Keratinocyte (primary cell): ENCODE data around the gene KIFC3. TPM values are rescaled to one million over a fixed set of nuclear protein-coding genes. Genes with fewer than 3 reads are reported as not detected.
A peak's percentile ranks its signal among the peaks of the same experiment; 100 is the strongest.

ENCODE experiments used
- DNase-seq: peaks from one replicate; pipeline ENCODE4 v3.0.0-alpha.2; 2011; ENCODE audit warnings: low read depth, missing footprints, low spot score
- FAIRE-seq: peaks from 2 replicates; lab custom pipeline; 2011; peaks lifted over from hg19 to GRCh38; lab: Jason Lieb, UNC
- H2AFZ ChIP-seq: 2 replicates; pipeline ENCODE4 v1.6.0; 2012; ENCODE audit warnings: low read length, control low read depth, inconsistent platforms; ENCODE audit not compliant: control insufficient read depth
- H3K27ac ChIP-seq: 2 replicates; pipeline ENCODE4 v1.5.1; 2011; ENCODE audit warnings: low read length; ENCODE audit not compliant: control insufficient read depth, insufficient read depth
- H3K27me3 ChIP-seq: 3 replicates; pipeline ENCODE4 v1.6.0; 2011; ENCODE audit warnings: low read length; ENCODE audit not compliant: control insufficient read depth, insufficient read depth; ENCODE audit errors: extremely low read depth
- H3K36me3 ChIP-seq, 2 experiments: 2 replicates in 1 of 2; 3 replicates in 1 of 2; pipeline ENCODE4 v1.5.1; 2011; ENCODE audit warnings: low read length in 2 of 2, mild to moderate bottlenecking in 1 of 2; ENCODE audit not compliant: control insufficient read depth in 2 of 2, insufficient read depth in 2 of 2; ENCODE audit errors: extremely low read depth in 1 of 2
- H3K4me1 ChIP-seq: 3 replicates; pipeline ENCODE4 v1.5.1; 2011; ENCODE audit warnings: low read length; ENCODE audit not compliant: control insufficient read depth, insufficient read depth; ENCODE audit errors: extremely low read depth
- H3K4me2 ChIP-seq: 3 replicates; pipeline ENCODE4 v1.6.0; 2011; ENCODE audit warnings: low read depth, low read length; ENCODE audit not compliant: control insufficient read depth, insufficient read depth; ENCODE audit errors: extremely low read depth
- H3K4me3 ChIP-seq, 3 experiments: fragments of 200-600 bp in 1 of 3; sonication (generic) in 1 of 3; 2 replicates in 2 of 3; 3 replicates in 1 of 3; pipeline ENCODE4 v1.5.1; 2011 to 2016; ENCODE audit warnings: low read length in 3 of 3, mild to moderate bottlenecking in 3 of 3, control low read depth in 2 of 3, inconsistent platforms in 1 of 3, low read depth in 1 of 3, mixed read lengths in 1 of 3, mixed run types in 1 of 3, moderate library complexity in 1 of 3; ENCODE audit not compliant: control insufficient read depth in 2 of 3, insufficient read depth in 2 of 3; ENCODE audit errors: extremely low read depth in 1 of 3
- H3K79me2 ChIP-seq: 2 replicates; pipeline ENCODE4 v1.6.0; 2012; ENCODE audit warnings: low read length; ENCODE audit not compliant: control insufficient read depth, insufficient read depth
- H3K9ac ChIP-seq: 3 replicates; pipeline ENCODE4 v1.6.0; 2011; ENCODE audit warnings: low read length; ENCODE audit not compliant: control insufficient read depth, insufficient read depth; ENCODE audit errors: extremely low read depth
- H3K9me1 ChIP-seq: 3 replicates; pipeline ENCODE4 v1.6.0; 2011; ENCODE audit warnings: low read length; ENCODE audit not compliant: control insufficient read depth, insufficient read depth; ENCODE audit errors: extremely low read depth
- H3K9me3 ChIP-seq: 2 replicates; pipeline ENCODE4 v1.5.1; 2012; ENCODE audit warnings: low read depth, low read length; ENCODE audit not compliant: control insufficient read depth
- H4K20me1 ChIP-seq: 3 replicates; pipeline ENCODE4 v1.6.0; 2011; ENCODE audit warnings: low read length; ENCODE audit not compliant: control insufficient read depth, insufficient read depth; ENCODE audit errors: extremely low read depth
- EZH2 ChIP-seq: IDR thresholded peaks from one replicate; pipeline ENCODE4 v1.6.1; 2012; ENCODE audit warnings: inconsistent platforms, mild to moderate bottlenecking, low read length, moderate library complexity
- dilution Hi-C: fragments of 300-500 bp; cut with MboI; formaldehyde crosslinking; loops from one replicate; pipeline ENCODE4 v1.7.0; 2020; ENCODE audit warnings: low sequenced_read_pairs; ENCODE audit not compliant: extremely low pct_ligation_motif_present
- polyA plus RNA-seq, 5 experiments: library from polyadenylated mRNA; depleted of rRNA in 3 of 5; stranded (reverse) in 3 of 5; stranded (forward) in 1 of 5; unstranded in 1 of 5; fragments of >200 nt; gene quantifications; 1 replicate in 1 of 5; 2 replicates in 3 of 5; 3 replicates in 1 of 5; pipeline versions ENCODE4 v1.2.1 to v1.2.3, GENCODE V29; 2011 to 2012; ENCODE audit warnings: missing spikeins in 2 of 5, low read depth in 1 of 5, low replicate concordance in 1 of 5
- TF ChIP-seq, protein P1 (sequence below), 3 experiments: IDR thresholded peaks in 1 of 3; conservative IDR thresholded peaks in 1 of 3; optimal IDR thresholded peaks in 1 of 3; 2 replicates in 2 of 3; 3 replicates in 1 of 3; pipeline versions ENCODE3 to v1.5.1; 2011; ENCODE audit warnings: low read length in 3 of 3, mild to moderate bottlenecking in 3 of 3, moderate library complexity in 2 of 3, control low read depth in 1 of 3, inconsistent platforms in 1 of 3; ENCODE audit not compliant: insufficient read depth in 2 of 3; ENCODE audit errors: extremely low read depth in 1 of 3

KIFC3 gene
- polyA plus RNA-seq, 1 donor (not counting 4 experiments of a cell fraction or from before 2014, with no cell fraction given), result 22.7 TPM

DNA sequence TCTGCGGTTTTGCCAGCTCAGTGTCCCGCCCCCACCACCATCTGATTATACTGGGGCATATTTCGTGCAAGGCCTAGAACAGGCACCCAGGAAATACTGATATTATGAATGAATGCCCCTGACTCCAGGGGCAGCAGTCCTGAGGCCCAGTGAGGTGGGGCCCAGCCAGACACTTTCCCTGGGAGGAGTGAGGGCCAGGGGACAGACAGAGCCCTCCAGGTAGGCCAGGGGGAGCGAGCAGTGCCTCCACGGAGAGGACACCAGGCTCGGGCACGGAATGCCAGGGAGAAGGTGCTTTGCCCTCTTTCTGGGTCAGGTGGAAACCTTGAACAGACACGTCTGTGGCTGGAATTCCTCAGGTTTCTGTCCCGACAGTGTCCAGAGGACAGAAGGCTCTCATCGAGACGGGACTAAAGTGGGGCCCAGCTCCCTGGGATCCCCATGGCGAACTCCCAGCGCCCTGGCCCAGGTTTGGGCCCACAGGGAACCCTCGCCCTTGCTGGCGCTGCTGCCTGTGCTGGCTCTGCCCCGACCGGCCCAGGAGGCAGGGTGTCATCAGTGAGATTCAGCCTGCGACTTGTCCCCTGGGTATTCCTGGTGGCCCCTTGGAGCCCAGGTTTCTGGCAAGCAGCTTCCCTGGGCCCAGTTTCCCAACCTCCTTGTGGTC is 62.4 kb downstream of the KIFC3 start:
- Histone ChIP-seq H3K4me3 (peak overlapping the region in 1 of 3 experiments; percentile 45), H4K20me1 (no peaks in the 10 kb centered on the region), H3K9me3 (no peaks in the 10 kb centered on the region), H3K36me3 (peaks cover 4 to 7% of the 10 kb centered on the region in 2 experiments), H3K4me2 (peak overlapping the region; percentile 82), H3K27ac (peak overlapping the region; percentile 94), H2AFZ (peak overlapping the region; percentile 20), H3K9me1 (peaks cover 3% of the 10 kb centered on the region), H3K9ac (peak overlapping the region; percentile 78), H3K27me3 (no peaks in the 10 kb centered on the region), H3K79me2 (peaks cover 4% of the 10 kb centered on the region), H3K4me1 (peaks cover 47% of the 10 kb centered on the region)
- FAIRE-seq (peak; percentile 51), DNase-seq (no peak)
- dilution Hi-C loops, result no loop called here
- no peak for TF ChIP-seq EZH2
- TF ChIP-seq, protein P1, sequence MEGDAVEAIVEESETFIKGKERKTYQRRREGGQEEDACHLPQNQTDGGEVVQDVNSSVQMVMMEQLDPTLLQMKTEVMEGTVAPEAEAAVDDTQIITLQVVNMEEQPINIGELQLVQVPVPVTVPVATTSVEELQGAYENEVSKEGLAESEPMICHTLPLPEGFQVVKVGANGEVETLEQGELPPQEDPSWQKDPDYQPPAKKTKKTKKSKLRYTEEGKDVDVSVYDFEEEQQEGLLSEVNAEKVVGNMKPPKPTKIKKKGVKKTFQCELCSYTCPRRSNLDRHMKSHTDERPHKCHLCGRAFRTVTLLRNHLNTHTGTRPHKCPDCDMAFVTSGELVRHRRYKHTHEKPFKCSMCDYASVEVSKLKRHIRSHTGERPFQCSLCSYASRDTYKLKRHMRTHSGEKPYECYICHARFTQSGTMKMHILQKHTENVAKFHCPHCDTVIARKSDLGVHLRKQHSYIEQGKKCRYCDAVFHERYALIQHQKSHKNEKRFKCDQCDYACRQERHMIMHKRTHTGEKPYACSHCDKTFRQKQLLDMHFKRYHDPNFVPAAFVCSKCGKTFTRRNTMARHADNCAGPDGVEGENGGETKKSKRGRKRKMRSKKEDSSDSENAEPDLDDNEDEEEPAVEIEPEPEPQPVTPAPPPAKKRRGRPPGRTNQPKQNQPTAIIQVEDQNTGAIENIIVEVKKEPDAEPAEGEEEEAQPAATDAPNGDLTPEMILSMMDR (optimal IDR thresholded peaks at IDR 0.05 in 1 of 3, IDR thresholded peaks at IDR 0.05 in 1 of 3, conservative IDR thresholded peaks at IDR 0.05 in 1 of 3; ENCODE audit: extremely low read depth in 1 of 3, insufficient read depth in 2 of 3, low read length in 3 of 3), result no peak

GRCh38 chr16:57738844-57739243 is 63.4 kb downstream of the KIFC3 start:
- dilution Hi-C loops, result no loop called here
- no peak for DNase-seq
- Histone ChIP-seq H3K79me2 (peaks cover 4% of the 10 kb centered on the region), H3K9ac (no peak overlapping the region), H3K27me3 (no peaks in the 10 kb centered on the region), H2AFZ (no peak overlapping the region), H3K27ac (no peak overlapping the region), H3K36me3 (peaks cover 0 to 7% of the 10 kb centered on the region in 2 experiments), H3K9me1 (peaks cover 3% of the 10 kb centered on the region), H3K9me3 (no peaks in the 10 kb centered on the region), H3K4me3 (no peak overlapping the region), H4K20me1 (no peaks in the 10 kb centered on the region), H3K4me2 (no peak overlapping the region), H3K4me1 (peaks cover 51% of the 10 kb centered on the region)
- TF ChIP-seq, protein P1 (optimal IDR thresholded peaks at IDR 0.05 in 1 of 3, IDR thresholded peaks at IDR 0.05 in 1 of 3, conservative IDR thresholded peaks at IDR 0.05 in 1 of 3; ENCODE audit: extremely low read depth in 1 of 3, insufficient read depth in 2 of 3, low read length in 3 of 3), result no peak
- TF ChIP-seq EZH2, result no peak
- no peak for FAIRE-seq
